HG02884 (cell line): ENCODE data around the gene ABCA2.
"Not testable (repeated sequence)": the region's sequence is repeated elsewhere in the genome, so short reads cannot be mapped to it uniquely, and the experiment has no call there.

Source experiments
- ATAC-seq: cut with Tn5 transposase; IDR thresholded peaks from one replicate; pipeline ENCODE4 v1.9.1; 2021; ENCODE audit warnings: mild to moderate bottlenecking, moderate library complexity; ENCODE audit not compliant: unreplicated experiment

ABCA2 gene

DNA sequence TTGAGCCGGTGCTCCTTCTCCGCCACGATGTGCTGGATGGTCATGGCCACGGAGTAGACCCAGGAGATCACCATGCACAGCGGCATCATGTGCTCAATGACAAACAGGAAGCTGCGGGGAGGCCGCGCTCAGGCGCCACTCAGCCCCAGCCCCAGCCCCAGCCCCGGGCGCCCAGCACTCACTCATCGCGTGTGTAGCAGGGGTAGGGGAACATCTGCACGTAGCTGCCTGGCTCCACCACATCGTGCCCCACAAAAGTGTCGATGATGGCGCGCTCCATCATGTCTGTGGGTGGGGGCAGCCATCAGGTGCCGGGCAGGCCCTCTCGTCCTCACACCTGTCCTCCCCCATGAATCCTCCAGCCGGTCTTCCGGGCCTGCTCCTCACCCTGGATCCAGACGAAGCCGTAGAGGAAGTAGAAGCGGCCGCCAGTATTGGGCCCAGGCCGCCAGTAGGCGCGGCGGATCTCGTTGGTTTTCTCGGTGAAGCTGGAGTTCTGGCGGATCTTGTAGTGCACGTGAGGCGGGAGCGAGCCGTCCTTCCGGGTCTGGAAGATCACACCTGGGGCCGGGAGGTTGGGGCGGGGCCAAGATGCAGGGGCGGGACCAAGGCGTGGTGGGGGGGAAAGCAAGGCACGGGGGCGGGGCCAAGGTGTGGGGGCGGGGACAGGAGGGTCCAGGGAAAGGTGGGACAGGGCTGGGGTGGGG, 10.1 kb downstream of the ABCA2 start:
- no peak for ATAC-seq

DNA sequence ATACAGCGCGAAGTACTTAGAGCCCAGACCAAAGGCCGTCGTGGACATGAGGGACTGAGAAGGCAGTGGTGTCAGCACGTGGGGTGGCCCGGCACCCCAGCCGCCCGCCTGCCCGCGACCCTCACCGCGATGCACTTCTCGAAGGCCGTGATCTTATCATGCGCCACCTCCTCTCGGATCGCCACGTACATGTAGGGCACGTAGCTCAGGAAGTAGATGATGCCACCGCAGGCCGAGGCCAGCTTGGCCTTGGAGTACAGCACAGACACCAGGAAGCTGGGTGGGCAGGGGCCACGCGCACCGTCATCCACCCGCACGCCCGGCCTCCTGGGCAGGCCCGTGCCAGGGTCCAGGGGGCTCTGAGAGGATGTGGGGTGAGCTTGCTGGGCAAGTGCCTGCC, 11.0 kb downstream of the ABCA2 start:
- no peak for ATAC-seq

DNA sequence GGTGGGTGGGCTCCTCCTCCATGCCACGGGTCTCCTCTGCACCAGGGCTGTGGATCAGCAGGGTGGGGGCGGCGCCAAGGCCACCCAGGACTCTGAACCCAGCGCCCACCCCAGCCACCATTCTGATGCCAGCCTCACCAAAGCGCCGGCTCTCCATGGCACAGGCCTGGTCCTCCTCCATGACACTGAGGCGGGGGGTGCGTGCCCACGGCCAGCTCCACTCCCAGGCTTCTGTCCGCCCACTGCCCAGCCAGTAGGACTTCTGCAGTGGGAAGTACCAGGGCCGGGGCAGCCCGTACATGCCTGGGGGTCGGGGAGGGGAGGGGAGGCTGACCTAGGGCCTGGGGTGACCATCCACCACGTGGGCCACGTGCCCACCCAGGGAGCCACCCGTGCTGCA, 11.6 kb downstream of the ABCA2 start:
- no peak for ATAC-seq

DNA sequence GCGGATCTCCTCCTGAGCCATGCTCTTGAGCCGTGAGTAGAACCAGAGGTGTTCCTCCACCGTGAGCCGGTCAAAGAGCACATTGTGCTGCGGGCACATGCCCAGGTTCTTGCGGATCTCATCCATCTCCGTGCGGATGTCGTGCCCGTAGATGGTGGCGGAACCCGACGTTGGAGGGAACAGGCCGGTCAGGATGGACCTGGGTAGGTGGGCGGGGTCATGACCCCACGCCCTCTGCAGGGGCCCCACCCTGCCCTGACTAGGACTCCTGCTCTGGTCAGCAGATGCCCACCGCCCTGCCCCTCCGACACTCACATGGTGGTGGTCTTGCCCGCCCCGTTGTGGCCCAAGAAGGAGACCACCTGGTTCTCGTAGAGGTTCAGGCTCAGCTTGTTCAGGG, 12.1 kb downstream of the ABCA2 start:
- no peak for ATAC-seq

DNA sequence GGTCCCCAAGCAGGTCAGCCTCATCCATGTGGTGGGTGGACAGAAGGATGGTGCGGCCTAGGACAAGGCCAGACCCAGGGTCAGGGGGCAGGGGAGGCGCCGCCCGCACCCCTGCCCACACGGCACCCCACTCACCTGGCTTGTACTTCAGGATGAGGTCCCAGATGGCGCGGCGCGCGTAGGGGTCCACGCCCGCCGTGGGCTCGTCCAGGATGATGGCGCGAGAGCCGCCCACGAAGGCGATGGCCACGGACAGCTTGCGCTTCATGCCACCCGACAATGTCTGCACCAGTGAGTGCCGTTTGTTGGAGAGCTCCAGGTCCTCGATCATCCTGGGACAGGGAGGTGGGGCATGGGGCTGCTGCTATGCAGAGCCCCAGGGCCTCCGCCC, 12.5 kb downstream of the ABCA2 start:
- ATAC-seq = no peak

DNA sequence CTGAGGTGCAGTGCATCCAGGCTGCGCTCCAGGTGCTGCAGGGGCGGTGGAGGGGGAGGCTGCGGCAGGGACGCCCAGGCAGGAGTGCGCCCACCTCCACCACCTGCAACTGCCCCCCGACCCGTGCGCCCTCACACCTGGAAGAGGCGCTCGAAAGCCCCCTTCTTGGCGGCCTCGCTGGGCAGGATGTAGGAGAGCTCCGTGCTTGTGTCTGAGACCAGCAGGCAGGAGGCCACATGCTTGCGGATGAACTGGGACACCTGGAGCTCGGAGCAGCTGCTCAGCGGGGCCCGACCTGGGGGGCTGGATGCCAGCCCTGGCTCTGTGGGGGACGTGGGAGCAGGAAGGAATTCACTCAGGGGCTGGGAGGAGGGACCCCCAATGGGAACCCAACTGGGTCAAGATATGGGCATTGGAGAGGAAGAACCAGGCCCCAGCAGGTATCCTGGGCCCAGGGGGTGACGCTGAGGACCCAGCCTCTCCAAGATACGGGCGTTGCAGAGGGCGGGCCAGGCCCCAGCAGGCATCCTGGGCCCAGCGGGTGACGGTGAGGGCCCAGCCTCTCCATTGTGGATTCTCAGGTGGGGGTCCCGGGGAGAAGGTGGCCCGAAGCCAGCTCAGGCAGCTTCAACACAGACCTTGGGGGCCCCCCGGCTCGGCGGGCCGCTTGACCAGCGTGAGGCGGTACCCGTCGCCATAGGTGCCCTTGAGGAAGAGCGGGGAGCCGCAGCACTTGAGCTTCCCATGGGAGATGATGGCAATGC, 13.1 kb downstream of the ABCA2 start:
- ATAC-seq = no peak

DNA sequence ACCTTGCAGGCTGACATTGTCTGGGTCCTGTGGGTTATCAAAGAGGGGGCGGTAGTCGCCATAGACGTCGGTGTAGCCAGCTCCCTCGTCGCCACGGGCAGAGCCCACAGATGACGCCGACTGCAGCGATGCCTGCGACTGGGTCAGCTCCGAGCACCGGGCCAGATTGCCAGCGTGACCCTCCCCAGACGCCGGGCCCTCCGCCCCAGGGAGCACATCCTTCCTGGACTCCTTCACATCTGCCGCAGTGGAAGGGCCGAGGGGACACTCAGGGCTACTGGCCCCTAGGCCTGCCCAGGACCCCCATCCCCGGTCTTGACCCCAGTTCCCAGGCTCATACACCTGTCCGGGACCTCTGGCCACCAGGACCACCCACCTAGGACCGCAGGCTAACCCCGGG, 13.9 kb downstream of the ABCA2 start:
- ATAC-seq = no peak

DNA sequence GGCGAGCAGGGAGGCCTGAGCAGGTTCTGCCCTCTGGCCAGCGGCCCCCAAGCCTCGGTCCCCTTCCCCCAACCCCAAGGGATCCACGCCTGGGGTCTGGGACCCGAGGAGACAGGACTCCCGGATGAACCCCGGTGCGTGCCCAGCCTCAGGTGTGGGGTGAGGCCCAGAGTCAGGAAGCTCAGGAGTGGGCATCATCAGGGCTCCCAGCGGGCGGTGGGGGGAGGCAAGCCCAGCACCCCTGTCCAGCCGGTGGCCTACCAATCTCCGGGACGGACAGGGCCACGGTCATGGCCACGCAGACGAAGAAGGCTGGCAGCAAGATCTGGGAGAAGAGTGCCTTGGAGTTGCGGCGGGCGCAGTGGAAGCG, 14.5 kb downstream of the ABCA2 start:
- no peak for ATAC-seq

DNA sequence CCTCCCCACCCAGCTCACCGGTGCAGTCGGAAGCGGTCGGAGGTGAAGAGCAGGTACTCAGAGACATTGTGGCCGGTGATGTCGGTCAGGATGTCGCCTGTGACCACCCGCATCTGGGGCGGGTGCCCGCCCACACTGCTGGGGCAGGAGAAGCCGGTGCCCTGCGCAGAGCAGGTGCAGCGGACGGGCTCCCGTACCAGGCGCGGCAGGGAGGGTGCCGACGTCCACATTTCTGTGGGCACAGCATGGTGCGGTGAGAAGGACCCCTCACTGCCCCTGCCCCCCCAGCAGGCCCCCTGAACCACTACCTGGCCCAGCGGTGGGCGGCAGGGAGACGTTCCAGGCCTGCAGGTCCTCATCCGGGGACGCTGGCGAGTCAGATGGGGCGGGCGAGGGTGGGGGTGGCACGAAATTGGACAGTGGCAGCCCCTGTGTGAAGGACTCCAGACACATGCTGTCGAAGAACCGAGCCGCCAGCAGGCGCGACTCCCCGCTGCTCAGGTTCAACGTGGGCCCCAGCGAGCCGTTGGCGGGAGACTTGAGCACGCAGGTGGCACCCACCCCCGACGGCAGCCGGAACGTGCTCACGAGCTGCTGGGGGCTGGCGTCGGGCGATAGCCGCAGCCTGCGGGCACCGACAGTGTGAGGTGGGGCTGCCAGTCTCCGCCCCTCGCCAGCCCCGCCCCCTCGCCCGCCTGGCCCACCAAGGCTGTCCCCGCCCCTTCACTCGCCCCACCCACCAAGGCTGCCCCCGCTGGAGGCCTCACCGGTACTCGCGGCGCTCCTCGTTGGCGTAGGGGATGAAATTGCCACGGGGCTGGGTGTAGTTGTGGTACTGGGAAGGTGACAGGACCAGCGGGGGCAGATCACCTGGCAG, 15.1 kb downstream of the ABCA2 start:
- ATAC-seq = no peak

DNA sequence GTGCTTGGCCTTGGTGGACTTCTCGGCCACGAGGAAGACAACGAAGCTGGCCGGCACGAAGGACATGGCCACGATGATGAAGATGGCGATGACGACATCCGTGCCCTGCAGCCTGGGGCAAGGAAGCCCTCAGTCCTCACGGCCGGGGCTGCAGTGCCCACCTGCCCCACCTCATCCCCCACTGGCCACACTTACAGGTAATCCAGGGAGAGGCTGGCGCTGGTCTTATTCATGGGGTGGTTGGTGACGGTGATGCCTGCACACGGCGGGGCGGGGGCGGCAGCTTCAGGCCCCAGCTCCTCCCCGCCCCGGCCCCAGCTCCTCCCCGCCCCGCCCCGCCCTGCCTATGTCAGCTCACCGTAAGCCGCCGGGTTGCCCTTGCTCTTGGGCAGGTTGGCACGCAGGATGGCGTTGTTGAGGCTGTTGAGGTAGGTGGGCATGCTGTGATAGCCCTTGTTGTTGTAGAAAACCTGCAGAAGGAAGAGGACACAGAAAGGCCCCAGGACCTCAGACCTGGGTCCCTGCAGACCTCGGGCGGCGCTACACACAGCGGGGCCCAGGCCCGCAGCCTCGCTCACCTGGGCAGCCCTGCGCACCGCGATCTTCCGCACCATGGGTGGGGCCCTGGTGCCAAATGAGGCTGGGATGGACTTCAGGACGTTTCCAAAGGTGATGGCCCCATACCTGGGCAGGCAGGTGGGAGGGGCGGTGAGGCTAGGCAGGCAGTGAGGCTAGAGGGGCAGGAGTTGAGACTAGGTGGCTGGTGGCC, 15.9 kb downstream of the ABCA2 start:
- no peak for ATAC-seq

DNA sequence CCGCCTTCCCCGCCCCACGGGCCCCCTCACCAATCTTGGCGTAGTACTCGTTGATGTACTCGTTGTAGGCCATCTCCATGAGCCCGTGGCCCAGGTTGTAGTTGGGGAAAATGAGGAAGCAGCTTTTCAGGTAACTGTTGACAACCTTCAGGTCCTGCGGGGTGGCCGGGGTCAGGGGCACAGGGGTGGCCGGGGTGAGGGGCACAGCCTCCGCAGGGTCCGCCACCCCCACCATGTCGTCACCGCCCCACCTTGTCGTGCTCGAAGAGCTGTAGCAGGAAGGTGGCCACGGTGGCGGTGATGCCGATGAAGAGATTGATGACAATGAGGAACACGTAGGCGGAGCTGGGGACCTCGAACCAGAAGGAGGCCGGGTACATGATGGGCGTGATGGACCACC, 16.9 kb downstream of the ABCA2 start:
- ATAC-seq = no peak

DNA sequence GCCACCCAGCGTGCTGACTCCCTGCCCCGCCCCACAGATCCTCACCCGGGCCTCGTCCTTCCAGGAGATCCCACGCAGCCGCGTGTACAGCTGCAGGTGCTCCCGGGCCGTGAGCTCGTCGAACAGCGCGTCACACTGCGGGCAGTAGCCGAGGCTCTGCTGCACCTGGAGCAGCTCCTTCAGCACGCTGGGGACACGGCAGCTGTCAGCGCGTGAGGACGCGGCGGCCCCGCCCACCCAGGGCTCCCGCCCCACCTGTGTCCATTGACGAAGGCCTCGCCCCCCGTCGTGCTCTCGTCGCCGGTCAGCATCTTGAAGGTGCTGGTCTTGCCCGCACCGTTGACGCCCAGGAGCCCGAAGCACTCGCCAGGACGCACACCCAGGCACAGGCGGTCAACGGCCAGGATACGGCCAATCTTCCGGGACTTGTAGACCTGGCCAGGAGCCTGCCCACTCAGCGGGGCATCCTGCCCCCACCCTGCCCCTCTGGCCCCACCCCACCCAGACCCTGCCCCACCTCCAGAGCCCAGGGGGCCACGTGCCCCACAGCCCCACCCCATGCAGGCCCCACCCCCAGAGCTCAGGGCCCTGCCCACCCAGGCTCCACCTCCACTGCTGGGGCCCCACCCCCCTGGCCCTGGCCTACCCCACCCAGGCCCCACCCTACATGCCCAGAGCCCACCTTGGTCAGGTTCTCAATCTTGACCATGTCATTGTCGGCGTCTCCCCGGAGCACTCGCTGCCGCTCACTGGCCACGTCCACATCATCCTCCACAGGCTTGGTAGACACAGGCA, 17.9 kb downstream of the ABCA2 start:
- no peak for ATAC-seq

DNA sequence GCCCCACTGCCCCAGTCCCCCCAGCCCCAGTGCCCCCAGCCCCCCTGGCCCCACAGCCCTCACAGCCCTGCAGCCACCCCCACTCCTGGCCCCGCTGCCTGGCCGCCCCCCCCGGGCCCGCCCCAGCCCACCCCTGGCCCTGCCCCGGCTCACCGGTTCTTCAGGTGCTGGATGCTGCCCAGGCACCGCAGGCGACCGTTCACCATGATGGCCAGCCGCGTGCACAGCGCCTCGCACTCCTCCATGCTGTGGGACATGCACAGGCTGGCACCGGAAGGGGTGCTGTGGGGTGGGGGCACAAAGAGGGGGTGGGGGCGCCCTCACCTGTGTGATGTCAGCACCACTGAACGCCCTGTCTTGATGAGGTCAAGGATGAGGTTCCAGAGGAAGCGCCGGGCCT, 18.8 kb downstream of the ABCA2 start:
- ATAC-seq = no peak

DNA sequence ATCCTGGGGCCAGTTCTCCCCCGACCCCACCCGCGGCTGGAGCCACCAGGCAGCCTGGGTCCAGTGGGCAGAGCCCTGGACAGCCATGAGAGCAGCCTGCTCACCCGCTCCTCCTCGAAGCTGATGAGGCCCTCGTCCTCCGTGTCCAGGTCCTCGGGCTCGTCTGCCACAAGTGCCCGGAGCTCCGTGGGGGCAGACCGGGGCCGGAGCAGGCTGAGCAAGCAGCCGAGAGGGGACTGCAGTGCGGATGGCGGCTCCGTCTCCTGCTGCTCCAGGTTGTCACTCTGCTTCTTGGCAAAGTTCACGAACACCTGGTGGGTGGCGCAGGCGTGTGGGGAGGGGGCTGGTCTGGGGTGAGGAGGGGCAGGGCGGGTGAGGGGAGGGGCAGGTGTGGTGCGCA, 19.7 kb downstream of the ABCA2 start:
- ATAC-seq = no peak

DNA sequence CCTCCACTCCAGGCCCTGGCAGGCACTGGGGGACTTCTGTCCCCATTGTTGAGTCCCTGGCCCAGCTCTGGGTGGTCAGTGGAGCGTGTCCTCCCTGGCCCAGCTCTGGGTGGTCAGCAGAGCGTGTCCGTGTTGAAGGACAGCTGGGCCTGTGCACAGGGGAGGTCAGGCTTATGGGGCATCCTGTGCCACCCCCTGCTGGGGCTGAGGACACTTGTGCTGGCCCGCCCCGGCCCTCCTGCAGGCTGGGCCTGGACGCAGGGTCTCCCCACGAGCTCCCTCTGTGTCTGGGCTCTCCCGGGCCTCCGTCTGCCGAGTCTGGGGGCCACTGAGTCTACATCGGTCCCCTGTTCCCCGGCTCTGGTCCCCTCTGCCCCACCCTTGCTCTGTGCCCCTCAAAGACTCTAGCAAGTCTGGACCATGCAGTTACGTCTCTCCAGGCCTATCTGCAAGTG, 20.2 kb downstream of the ABCA2 start:
- no peak for ATAC-seq

DNA sequence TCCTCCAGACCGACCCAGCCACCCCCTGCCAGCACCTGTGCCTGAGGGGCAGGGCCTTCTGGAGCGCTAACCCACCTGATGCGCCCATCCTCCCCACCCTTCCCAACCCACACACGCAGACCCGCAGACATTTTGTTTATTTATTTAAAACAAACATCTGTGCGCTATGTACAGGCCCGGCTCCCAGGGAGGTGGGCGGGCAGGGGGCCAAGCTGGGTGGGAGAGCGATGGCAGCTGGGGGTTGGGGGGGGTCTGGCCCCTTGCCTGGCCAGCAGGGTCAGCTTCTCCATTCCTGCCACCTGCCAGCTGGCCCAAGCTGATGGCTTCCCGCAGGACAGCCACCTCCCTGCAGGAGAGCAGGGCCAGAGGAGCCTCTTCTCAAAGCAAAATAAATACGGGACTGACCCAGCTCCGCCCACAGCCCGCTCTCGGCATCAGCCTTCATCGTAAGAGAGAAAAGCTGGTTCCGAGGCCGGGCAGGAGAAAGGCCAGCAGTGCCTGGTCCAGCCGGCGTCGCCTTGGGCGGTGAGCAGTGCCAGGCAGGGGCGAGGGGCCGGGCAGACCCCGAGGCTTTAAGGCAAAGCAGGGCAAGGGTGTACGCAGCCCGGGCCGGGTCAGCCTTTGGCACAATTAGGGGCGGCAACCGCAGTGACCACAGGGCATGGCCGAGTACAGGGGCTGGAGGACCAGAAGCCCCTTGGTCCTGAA, 20.8 kb downstream of the ABCA2 start:
- no peak for ATAC-seq

DNA sequence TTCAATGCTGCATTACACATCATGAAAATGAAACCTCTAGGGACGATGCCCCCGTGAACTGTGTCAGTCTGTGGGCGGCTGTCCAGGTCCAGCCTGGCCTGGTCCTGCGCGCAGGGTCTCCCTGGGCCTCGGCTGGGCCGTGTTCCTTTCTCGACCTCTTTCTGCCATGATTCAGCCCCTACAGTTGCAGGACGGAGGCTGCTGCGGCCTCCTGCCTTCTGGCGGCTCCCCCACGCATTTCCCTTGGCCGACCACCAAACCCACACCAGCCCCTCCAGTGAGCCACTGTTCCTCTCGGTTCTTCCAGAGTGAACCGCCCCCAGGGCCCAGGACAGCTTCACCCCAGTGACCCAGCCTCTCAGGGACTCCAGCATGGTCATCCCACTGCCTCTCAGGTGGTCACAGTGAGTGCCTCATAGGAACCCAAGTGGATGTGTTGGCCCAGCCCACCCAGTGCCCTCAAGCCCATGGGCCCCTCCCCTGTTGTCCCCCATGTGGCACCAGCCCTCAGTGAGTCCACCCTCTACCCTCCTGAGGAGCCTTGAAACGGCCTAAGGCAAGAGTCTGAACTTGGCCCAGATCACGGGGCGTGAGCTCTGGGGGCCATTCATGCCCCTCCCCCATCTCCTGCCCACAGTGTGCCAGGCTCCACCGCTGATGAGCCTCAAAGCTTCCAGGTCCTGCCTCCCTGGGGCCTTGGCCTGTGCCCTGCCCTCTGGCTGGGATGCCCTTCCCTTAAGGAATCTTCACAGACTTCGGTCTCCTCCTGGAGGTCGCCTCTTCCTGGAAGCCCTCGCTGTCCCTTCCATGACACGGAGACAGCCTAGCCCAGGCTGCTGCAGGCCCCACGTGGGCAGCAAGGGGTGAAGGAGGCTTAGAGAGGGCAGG, 21.7 kb downstream of the ABCA2 start:
- ATAC-seq = no peak

DNA sequence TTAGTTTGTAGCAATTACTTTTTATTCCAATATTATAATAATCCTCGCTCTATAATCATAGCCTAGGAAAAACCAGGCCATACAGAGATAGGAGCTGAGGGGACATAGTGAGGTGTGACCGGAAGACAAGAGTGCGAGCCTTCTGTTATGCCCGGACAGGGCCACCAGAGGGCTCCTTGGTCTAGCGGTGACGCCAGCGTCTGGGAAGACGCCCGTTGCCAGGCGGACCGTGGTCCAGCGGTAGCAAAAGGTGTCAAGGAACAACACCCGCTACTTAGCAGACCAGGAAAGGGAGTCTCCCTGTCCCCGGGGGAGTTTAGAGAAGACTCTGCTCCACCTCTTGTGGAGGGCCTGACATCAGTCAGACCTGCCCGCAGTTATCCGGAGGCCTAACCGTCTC, 23.8 kb downstream of the ABCA2 start:
- not testable (repeated sequence) for ATAC-seq

DNA sequence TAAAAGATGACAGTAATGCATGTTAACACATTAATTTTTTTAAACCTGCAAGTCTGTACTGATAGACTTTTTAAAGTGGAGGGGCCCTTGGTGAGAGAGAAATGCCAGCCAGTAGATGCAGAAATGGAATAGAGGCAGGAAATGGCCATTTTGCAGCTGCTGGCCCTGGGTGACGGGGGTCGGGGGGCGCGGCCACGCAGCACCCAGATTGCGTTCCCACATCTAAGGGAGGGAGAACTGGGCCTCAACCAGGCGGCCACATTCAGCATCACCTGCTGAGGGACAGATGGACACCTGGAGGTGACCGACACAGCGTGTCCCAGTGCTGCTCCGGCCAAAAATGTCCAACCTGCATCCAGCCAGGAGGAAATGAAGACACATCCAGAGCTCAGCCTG, 25.4 kb downstream of the ABCA2 start:
- no peak for ATAC-seq
